Left ventricle myocardium inferior (tissue), 1 donor: ENCODE results near the gene RPL10A. TPM values are rescaled to one million over a fixed set of nuclear protein-coding genes. Genes with fewer than 3 reads are reported as not detected.

ENCODE experiments used
- DNase-seq: peaks from one replicate; pipeline ENCODE4 v3.0.0-alpha.2; 2020
- H3K27ac ChIP-seq: fragments of 200-600 bp; replicated peaks from 2 replicates; pipeline ENCODE4 v1.8.0; 2021
- H3K27me3 ChIP-seq: fragments of 200-600 bp; 2 replicates; pipeline ENCODE4 v1.8.0; 2021; ENCODE audit warnings: low read depth
- H3K36me3 ChIP-seq: fragments of 200-600 bp; 2 replicates; pipeline ENCODE4 v1.8.0; 2021
- H3K4me1 ChIP-seq: fragments of 200-600 bp; 2 replicates; pipeline ENCODE4 v1.8.0; 2021
- H3K4me3 ChIP-seq: fragments of 200-600 bp; 2 replicates; pipeline ENCODE4 v1.8.0; 2021; ENCODE audit warnings: mild to moderate bottlenecking, moderate library complexity
- H3K9me3 ChIP-seq: fragments of 200-600 bp; replicated peaks from 2 replicates; pipeline ENCODE4 v1.8.0; 2021
- intact Hi-C: fragments of 100-400 bp; cut with micrococcal nuclease; formaldehyde crosslinking; loops from one replicate; pipeline ENCODE4 v1.11.0; 2022
- total RNA-seq: library from RNA; stranded (reverse); fragmentation: NEBNext Ultra II Directional; extraction: Animal tissue kit (Norgen Biotek cat#: 25700); gene quantifications from one replicate; pipeline ENCODE4 v1.2.1, GENCODE V29; 2021
- TF ChIP-seq, protein P1 (sequence below): fragments of 200-600 bp; IDR thresholded peaks from 2 replicates; pipeline ENCODE4 v1.8.0; 2021; ENCODE audit warnings: antibody characterized with exemption, mild to moderate bottlenecking, borderline replicate concordance
- donor health status: DM: no; HTN: yes; CAD: no; lungs with severe emphysema.

Gene RPL10A
- total RNA-seq, 1 donor from 2014 or later: 552 TPM

GRCh38 chr6:35441642-35442041 lies 26.6 kb upstream of the RPL10A start:
- H3K36me3 ChIP-seq: no peaks in the 10 kb centered on the region
- H3K27ac ChIP-seq: no peak overlapping the region
- H3K27me3 ChIP-seq: no peaks in the 10 kb centered on the region
- no peak overlapping the region for H3K4me3 ChIP-seq
- intact Hi-C loops: no loop called here
- no peaks in the 10 kb centered on the region for H3K4me1 ChIP-seq
- no peaks in the 10 kb centered on the region for H3K9me3 ChIP-seq
- no peak for DNase-seq
- TF ChIP-seq, protein P1, sequence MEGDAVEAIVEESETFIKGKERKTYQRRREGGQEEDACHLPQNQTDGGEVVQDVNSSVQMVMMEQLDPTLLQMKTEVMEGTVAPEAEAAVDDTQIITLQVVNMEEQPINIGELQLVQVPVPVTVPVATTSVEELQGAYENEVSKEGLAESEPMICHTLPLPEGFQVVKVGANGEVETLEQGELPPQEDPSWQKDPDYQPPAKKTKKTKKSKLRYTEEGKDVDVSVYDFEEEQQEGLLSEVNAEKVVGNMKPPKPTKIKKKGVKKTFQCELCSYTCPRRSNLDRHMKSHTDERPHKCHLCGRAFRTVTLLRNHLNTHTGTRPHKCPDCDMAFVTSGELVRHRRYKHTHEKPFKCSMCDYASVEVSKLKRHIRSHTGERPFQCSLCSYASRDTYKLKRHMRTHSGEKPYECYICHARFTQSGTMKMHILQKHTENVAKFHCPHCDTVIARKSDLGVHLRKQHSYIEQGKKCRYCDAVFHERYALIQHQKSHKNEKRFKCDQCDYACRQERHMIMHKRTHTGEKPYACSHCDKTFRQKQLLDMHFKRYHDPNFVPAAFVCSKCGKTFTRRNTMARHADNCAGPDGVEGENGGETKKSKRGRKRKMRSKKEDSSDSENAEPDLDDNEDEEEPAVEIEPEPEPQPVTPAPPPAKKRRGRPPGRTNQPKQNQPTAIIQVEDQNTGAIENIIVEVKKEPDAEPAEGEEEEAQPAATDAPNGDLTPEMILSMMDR: no peak

- no peaks in the 10 kb centered on the region for H3K9me3 ChIP-seq
- H3K27me3 ChIP-seq: no peaks in the 10 kb centered on the region
- no peaks in the 10 kb centered on the region for H3K36me3 ChIP-seq
- no peak overlapping the region for H3K4me3 ChIP-seq
- intact Hi-C loops: no loop called here
- TF ChIP-seq, protein P1: no peak
- H3K27ac ChIP-seq: no peak overlapping the region
- no peak for DNase-seq
- no peaks in the 10 kb centered on the region for H3K4me1 ChIP-seq
Measured at GRCh38 chr6:35442693-35443092, 25.5 kb upstream of the RPL10A start.

DNA sequence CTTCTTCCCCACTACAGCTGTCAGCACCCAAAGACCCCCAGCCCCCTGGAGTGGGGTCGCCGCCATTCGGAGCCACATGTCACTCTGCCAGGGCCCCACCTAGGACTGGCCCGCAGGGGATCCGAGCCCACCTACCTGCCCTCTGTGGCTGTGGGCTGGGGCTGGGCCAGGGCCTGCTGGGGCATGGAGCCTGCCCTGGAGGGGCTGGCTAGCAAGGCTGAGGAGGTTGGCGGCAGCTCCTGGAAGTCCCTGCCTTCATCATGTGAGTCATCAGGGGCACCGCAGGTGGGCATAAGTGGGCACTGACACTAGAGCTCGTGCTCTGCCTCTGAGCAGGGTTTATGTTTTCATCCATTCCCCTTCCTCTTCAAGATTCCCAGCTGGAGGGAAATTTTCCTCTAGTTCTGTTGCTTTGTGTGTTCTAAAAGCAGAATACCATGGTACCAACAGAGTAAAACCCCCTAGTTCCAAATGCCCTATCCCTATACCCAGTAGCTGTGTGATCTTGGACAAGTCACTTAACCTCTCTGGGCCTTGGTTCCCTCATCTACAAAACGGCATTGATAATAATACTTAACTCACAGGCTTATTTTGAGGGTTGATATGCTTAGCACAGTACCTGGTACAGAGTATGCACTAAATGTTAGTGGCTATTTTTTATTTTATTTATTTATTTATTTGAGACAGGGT lies 24.7 kb upstream of the RPL10A start:
- TF ChIP-seq, protein P1: no peak
- DNase-seq: no peak
- intact Hi-C loops: no loop called here

DNA sequence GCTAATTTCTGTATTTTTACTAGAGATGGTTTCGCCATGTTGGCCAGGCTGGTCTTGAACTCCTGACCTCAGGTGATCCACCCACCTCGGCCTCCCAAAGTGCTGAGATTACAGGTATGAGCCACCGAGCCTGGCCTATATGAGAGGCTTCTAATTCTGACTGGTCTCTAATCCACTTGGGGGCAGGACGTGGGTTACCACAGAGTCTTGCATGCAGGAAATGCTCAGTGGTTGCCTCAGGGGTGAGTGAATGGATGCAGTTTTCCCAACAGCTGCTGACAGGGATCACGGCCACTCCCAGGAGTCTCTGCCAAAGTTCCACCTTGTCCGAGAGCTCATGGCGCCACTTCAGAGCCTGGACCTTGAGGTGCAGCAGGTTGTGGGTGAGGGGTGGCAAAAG lies 22.5 kb upstream of the RPL10A start:
- intact Hi-C loops: loop anchor here (5.0 kb wide), 1 partner anchor 103 kb away; the partner anchor contains the start of gene PPARD
- Histone ChIP-seq H3K4me3 (no peak overlapping the region), H3K9me3 (no peaks in the 10 kb centered on the region), H3K36me3 (no peaks in the 10 kb centered on the region), H3K27me3 (no peaks in the 10 kb centered on the region), H3K4me1 (no peaks in the 10 kb centered on the region), H3K27ac (no peak overlapping the region)
- TF ChIP-seq, protein P1: no peak
- DNase-seq: no peak

More for the DNA sequence above, 24.7 kb upstream of the RPL10A start:
- H3K27ac ChIP-seq: no peak overlapping the region
- no peaks in the 10 kb centered on the region for H3K36me3 ChIP-seq
- no peaks in the 10 kb centered on the region for H3K27me3 ChIP-seq
- H3K4me3 ChIP-seq: no peak overlapping the region
- no peaks in the 10 kb centered on the region for H3K4me1 ChIP-seq
- no peaks in the 10 kb centered on the region for H3K9me3 ChIP-seq

DNA sequence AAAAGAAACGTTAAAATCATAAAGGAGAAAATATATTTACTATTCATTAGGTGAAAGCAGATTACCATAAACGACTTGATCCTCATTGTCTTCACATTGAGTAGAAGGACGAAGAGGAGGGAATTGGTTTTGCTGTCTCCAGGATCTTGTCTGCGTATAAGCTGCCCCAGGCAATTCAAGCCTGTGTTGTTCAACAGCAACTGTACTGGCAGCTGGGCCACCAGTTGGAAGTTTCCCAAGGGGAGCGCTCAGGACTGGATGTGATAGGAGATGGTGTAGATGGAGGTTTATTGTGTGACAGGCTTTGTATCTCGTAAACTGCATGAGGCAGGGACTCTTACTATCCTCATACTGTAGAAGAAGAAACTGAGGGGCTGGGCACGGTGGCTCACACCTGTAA lies 20.0 kb upstream of the RPL10A start:
- intact Hi-C loops: loop anchor here (5.0 kb wide), 1 partner anchor 106 kb away; the partner anchor contains the start of gene PPARD
- no peaks in the 10 kb centered on the region for H3K27me3 ChIP-seq
- H3K36me3 ChIP-seq: no peaks in the 10 kb centered on the region
- H3K27ac ChIP-seq: no peak overlapping the region
- no peak overlapping the region for H3K4me3 ChIP-seq
- DNase-seq: no peak
- TF ChIP-seq, protein P1: no peak
- H3K9me3 ChIP-seq: no peaks in the 10 kb centered on the region
- peaks cover 20% of the 10 kb centered on the region for H3K4me1 ChIP-seq
